Endothelial cell (in vitro differentiated cells): ENCODE measurements around the gene TAGLN2. TPM values are rescaled to one million over a fixed set of nuclear protein-coding genes. Genes with fewer than 3 reads are reported as not detected.

ENCODE experiments used
- DNase-seq: peaks from one replicate; pipeline ENCODE4 v3.0.0; 2021; ENCODE audit warnings: low spot score
- H3K27ac Mint-ChIP-seq: one replicate; pipeline ENCODE4 v1.8.0; 2021; ENCODE audit warnings: mixed read lengths, inconsistent platforms; ENCODE audit not compliant: unreplicated experiment
- H3K27me3 Mint-ChIP-seq: one replicate; pipeline ENCODE4 v1.8.0; 2021; ENCODE audit warnings: mild to moderate bottlenecking, moderate library complexity, mixed read lengths, inconsistent platforms; ENCODE audit not compliant: unreplicated experiment
- H3K36me3 Mint-ChIP-seq: one replicate; pipeline ENCODE4 v1.8.0; 2021; ENCODE audit warnings: mild to moderate bottlenecking, low read depth, mixed read lengths, inconsistent platforms; ENCODE audit not compliant: unreplicated experiment
- H3K4me1 Mint-ChIP-seq: one replicate; pipeline ENCODE4 v1.8.0; 2021; ENCODE audit warnings: mild to moderate bottlenecking, mixed read lengths, inconsistent platforms; ENCODE audit not compliant: unreplicated experiment
- H3K4me3 Mint-ChIP-seq: one replicate; pipeline ENCODE4 v1.8.0; 2021; ENCODE audit warnings: mild to moderate bottlenecking, mixed read lengths, inconsistent platforms; ENCODE audit not compliant: unreplicated experiment
- H3K9me3 Mint-ChIP-seq: one replicate; pipeline ENCODE4 v1.8.0; 2021; ENCODE audit warnings: mixed read lengths, inconsistent platforms; ENCODE audit not compliant: unreplicated experiment
- CTCF ChIP-seq: fragments of 200-600 bp; sonication (generic); IDR thresholded peaks from one replicate; pipeline ENCODE4 v1.5.0; 2021; ENCODE audit warnings: antibody characterized with exemption; ENCODE audit not compliant: unreplicated experiment
- total RNA-seq: library from RNA; stranded (reverse); fragmentation: NEBNext Ultra II Directional; extraction: Animal tissue kit (Norgen Biotek cat#: 25700); gene quantifications from one replicate; pipeline ENCODE4 v1.2.1, GENCODE V29; 2021; ENCODE audit not compliant: unreplicated experiment

The TAGLN2 gene
- total RNA-seq, 1 donor from 2014 or later: 95.2 TPM

DNA sequence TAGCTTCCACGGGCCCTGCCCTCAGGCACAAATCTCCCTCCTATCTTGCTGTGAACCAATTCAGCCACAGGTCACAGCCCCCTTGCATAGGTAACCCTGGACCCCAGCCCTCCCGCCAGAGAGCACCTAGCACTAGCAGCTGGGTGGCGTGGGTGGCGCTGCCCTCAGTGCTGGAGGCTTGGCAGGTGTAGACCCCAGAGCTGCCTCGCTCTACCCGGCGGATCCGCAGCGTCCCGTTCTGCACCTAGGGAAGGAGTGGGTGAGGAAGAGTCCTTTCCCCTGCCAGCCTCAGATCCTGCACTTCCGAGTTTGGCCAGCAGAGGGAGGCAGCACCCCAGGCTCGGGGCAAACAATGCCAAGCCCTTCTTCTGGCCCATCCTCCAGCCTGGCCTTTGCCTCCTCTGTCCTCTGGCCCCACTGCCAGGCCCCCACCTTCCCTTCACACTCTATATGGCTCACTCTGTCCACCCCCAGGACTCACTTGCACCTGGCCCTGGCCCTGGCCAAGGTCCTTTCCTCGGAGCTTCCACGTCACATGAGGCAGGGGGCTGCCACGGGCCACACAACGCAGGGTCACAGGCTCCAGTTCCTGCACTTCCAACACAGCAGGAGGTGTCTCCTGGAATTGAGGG lies 11.1 kb upstream of the TAGLN2 start:
- peak; percentile 99 for TF ChIP-seq CTCF
- H3K27me3 Mint-ChIP-seq: peaks cover 22% of the 10 kb centered on the region
- no peaks in the 10 kb centered on the region for H3K4me1 Mint-ChIP-seq
- H3K27ac Mint-ChIP-seq: no peak overlapping the region
- peaks cover 12% of the 10 kb centered on the region for H3K36me3 Mint-ChIP-seq
- no peaks in the 10 kb centered on the region for H3K9me3 Mint-ChIP-seq
- no peak overlapping the region for H3K4me3 Mint-ChIP-seq
- DNase-seq: peak; percentile 93

DNA sequence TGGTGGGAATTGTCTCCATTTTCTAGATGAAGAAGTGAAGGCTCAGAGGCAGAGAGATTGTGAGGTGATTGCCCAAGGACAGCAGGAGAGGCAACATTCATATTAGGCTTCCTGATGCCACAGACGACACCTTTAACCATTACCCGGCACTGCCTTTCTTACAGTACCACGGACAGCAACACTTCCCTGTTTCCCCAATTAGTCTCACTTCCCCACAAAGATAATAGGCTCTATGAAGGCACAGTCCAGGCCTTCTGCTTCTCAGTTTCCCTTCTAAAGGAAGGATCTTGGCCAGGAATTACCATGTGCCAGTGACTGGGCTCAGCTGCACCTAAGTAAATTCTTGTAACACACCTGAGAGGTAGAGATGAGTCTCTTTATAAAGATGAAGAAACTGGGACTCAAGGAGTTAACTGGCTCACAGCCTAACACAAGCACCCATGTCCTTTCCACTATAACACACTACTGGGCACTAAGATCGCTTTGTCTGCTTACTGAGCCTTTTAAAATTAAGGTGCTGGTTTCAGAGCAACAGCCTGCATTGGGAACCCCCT lies 10.5 kb upstream of the TAGLN2 start:
- Mint-ChIP-seq H3K36me3 (peaks cover 12% of the 10 kb centered on the region), H3K27ac (no peak overlapping the region)

GRCh38 chr1:159935305-159935704 lies 10.0 kb upstream of the TAGLN2 start:
- Mint-ChIP-seq H3K36me3 (peaks cover 12% of the 10 kb centered on the region), H3K27me3 (peaks cover 21% of the 10 kb centered on the region), H3K4me3 (no peak overlapping the region), H3K27ac (no peak overlapping the region), H3K9me3 (no peaks in the 10 kb centered on the region), H3K4me1 (no peaks in the 10 kb centered on the region)
- no peak for DNase-seq
- TF ChIP-seq CTCF: no peak

More for the DNA sequence above, 10.5 kb upstream of the TAGLN2 start:
- TF ChIP-seq CTCF: no peak
- DNase-seq: no peak
- Mint-ChIP-seq H3K27me3 (peaks cover 22% of the 10 kb centered on the region), H3K9me3 (no peaks in the 10 kb centered on the region), H3K4me1 (no peaks in the 10 kb centered on the region), H3K4me3 (no peak overlapping the region)

GRCh38 chr1:159934136-159935039 lies 9.1 kb upstream of the TAGLN2 start:
- Mint-ChIP-seq H3K27ac (peak overlapping the region; percentile 46), H3K27me3 (peaks cover 18% of the 10 kb centered on the region), H3K4me1 (no peaks in the 10 kb centered on the region), H3K9me3 (no peaks in the 10 kb centered on the region), H3K4me3 (no peak overlapping the region), H3K36me3 (peaks cover 12% of the 10 kb centered on the region)
- TF ChIP-seq CTCF: no peak
- DNase-seq: no peak
